Keratinocyte (primary cell): Measurements from ENCODE around the gene SQSTM1.

Source experiments
- EZH2 ChIP-seq: IDR thresholded peaks from one replicate; pipeline ENCODE4 v1.6.1; 2012; ENCODE audit warnings: inconsistent platforms, mild to moderate bottlenecking, low read length, moderate library complexity
- TF ChIP-seq, protein P1 (sequence below), 3 experiments: IDR thresholded peaks in 1 of 3; conservative IDR thresholded peaks in 1 of 3; optimal IDR thresholded peaks in 1 of 3; 2 replicates in 2 of 3; 3 replicates in 1 of 3; pipeline versions ENCODE3 to v1.5.1; 2011; ENCODE audit warnings: low read length in 3 of 3, mild to moderate bottlenecking in 3 of 3, moderate library complexity in 2 of 3, control low read depth in 1 of 3, inconsistent platforms in 1 of 3; ENCODE audit not compliant: insufficient read depth in 2 of 3; ENCODE audit errors: extremely low read depth in 1 of 3

DNA sequence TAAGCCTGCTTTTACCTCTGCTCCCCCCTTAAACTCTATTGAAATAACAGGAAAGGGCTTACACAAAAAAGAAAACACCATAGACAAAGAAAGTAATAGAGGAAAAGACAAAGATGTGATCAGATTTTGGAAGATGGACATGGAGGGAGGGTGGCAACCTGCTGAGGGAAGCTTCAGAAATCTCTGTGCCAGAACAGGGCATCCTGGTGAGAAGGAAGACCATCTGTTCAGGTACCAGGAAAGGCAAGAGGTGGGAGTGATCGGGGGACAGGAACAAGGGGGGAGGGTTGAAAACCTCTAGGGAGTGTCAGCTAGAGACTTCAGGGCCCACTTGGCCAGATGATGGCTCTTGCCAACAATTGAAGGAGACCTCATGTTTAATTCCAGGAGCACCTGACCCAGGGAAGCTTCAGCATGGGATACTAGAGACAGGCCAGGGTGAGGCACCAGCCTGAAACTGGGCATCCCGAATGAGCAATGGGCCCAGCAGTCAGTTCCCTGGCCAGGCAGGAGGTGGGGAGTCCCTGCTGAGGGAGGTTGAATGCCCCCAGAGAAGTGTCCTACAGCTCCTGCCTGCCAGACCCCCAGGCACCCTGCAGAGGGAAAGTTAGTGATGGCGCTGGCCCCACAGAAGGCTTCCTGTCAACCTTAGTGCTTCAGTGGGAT is 8.2 kb downstream of the SQSTM1 start:
- no peak for TF ChIP-seq EZH2
- TF ChIP-seq, protein P1, sequence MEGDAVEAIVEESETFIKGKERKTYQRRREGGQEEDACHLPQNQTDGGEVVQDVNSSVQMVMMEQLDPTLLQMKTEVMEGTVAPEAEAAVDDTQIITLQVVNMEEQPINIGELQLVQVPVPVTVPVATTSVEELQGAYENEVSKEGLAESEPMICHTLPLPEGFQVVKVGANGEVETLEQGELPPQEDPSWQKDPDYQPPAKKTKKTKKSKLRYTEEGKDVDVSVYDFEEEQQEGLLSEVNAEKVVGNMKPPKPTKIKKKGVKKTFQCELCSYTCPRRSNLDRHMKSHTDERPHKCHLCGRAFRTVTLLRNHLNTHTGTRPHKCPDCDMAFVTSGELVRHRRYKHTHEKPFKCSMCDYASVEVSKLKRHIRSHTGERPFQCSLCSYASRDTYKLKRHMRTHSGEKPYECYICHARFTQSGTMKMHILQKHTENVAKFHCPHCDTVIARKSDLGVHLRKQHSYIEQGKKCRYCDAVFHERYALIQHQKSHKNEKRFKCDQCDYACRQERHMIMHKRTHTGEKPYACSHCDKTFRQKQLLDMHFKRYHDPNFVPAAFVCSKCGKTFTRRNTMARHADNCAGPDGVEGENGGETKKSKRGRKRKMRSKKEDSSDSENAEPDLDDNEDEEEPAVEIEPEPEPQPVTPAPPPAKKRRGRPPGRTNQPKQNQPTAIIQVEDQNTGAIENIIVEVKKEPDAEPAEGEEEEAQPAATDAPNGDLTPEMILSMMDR (optimal IDR thresholded peaks at IDR 0.05 in 1 of 3, IDR thresholded peaks at IDR 0.05 in 1 of 3, conservative IDR thresholded peaks at IDR 0.05 in 1 of 3; ENCODE audit: extremely low read depth in 1 of 3, insufficient read depth in 2 of 3, low read length in 3 of 3), result no peak
